Measurements from ENCODE around the gene COPG2.
A peak's percentile ranks its signal among the peaks of the same experiment; 100 is the strongest.
"Not testable (repeated sequence)": the region's sequence is repeated elsewhere in the genome, so short reads cannot be mapped to it uniquely, and the experiment has no call there.

Gene COPG2

GRCh38 chr7:130649004-130649790 is 19.4 kb downstream of the COPG2 start:
- DNase-seq = no peak

GRCh38 chr7:130648580-130648979 is 20.0 kb downstream of the COPG2 start:
- DNase-seq = no peak

- DNase-seq = no peak
Measured at GRCh38 chr7:130642383-130642782, 26.2 kb downstream of the COPG2 start.

DNA sequence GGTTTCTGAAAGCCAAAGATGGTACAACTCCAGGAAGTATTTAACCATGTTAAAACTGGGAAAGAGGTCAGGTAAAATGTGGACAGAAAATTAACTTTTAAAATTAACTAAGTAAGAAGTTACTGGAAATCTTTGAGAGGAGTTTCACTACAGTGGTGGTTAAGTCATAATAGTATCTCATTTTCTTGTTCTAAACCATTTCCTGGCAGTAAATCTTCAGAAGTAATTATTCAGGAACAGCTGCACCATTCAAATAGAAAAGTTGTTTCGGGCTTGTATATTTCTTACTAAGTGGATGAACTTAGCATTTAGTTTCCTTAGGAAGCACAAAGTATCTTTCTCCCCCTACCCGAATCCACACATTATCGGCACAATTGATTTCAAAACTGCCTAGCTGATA is 27.1 kb downstream of the COPG2 start:
- DNase-seq = no peak

- no peak for DNase-seq
Measured at GRCh38 chr7:130641040-130641439, 27.5 kb downstream of the COPG2 start.

- DNase-seq = no peak
Measured at GRCh38 chr7:130639388-130639787, 29.2 kb downstream of the COPG2 start.

- DNase-seq = no peak
Measured at GRCh38 chr7:130632111-130632510, 36.4 kb downstream of the COPG2 start.

- DNase-seq = no peak
Measured at GRCh38 chr7:130628901-130629300, 39.6 kb downstream of the COPG2 start.

DNA sequence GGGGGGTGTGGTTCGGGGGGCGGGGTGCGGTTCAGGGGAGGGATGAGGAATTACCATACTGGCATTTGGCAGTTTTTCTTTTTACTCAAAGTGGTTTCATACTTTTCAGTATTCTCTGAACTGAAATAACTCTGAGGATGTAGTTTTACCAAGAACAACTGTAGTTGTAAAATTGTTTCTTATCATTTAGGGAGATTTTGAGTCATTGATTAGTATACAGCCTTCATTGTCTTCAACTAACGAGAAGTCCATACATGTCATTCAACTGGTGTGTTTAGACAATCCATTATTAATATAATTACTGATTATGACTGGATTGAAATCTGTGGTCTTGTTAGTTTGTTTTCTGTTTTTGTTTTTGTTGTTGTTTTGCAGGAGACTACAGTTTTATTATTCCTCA is 40.8 kb downstream of the COPG2 start:
- DNase-seq = no peak

DNA sequence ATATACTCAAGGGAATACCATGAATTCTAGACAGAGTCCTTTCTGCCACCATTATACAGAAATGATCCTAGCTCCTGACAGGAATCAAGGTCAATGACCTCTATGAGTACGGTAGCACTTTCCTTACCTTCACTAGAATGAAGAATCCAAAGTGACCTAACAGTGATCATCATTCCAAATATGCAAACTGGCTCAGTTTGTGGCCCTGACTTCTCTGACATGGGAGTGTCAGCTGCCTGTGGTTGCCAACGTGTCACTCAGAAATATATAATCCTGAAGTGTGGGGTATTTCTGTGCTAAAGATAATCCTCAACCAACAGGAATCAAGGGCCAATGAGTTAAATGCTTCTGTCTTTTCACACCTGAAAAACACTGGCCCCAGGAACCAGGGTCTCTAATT is 45.7 kb downstream of the COPG2 start:
- DNase-seq = no peak

GRCh38 chr7:130615583-130615982 is 53.0 kb downstream of the COPG2 start:
- no peak for DNase-seq

GRCh38 chr7:130614449-130614848 is 54.1 kb downstream of the COPG2 start:
- no peak for DNase-seq

DNA sequence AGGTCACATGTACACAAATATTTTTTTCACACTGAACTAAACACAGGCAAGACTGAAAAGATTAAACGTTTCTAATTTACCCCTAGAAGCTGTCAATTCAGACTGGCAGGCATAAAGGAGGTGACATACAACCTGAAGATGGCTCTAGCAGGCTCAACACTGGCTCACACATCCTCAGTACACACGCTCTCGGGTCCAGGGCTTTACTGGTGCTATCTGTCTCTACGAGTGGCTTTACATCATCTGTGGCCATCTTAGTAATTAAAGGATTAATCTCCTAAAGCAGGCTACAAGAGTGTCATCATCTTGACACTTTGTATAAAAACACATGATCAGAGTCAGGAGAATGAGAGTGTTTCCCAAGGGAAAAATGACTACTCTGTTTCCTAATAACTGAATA is 57.3 kb downstream of the COPG2 start:
- no peak for DNase-seq

DNA sequence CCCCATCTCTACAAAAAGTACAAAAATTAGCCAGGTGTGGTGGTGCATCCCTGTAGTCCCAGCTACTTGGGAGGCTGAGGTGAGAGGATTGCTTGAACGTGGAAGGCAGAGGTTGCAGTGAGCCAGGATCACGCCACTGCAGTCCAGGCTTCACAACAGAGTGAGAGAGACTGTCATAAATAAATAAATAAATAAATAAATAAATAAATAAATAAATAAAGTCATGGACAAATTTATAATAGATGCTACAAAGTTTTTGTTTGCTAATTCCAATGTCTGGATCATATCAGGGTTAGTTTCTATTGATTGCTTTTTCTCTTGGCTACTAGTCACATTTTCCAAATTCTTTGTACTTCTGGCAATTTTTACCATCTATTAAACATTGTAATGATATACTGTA is 61.5 kb downstream of the COPG2 start:
- not testable (repeated sequence) for DNase-seq

DNA sequence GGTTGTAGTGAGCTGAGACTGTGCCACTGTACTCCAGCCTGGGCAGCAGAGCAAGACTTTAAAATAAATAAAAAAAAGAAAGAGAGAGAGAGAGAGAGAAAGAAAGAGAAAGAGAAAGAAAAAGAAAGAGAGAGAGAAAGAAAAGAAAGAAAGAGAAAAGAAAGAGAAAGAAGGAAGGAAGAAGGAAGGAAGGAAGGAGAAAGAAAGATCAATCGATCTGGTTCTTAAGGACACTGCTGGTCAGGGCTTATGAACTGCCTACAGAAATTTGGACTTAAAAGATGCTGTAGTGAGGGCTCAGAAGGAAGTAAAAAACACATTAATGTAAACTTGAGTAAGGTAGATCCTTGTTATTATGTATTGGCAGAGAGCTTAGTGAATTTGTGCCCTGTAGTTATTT is 62.4 kb downstream of the COPG2 start:
- no peak for DNase-seq

GRCh38 chr7:130598056-130598455 is 70.5 kb downstream of the COPG2 start:
- DNase-seq = no peak

DNA sequence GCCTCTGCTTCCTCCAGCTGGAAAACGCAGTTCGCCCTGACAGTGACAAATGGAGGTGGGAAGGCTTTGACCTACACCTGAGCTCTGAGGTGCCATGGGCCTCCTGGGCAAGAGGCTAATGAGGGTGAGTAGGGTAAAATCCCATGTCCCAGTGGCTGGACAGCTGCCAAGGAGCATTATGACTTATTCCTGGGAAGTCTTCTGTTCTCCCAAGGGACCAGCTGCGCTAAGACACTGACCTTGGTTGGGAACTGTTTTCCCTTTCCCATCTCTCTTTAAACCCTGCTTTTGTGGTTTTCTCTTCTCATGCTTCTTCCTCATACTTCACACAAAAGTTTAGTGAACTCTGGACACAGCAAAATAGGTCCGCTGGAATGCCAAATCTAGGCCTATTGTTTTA is 72.6 kb downstream of the COPG2 start:
- no peak for DNase-seq

DNA sequence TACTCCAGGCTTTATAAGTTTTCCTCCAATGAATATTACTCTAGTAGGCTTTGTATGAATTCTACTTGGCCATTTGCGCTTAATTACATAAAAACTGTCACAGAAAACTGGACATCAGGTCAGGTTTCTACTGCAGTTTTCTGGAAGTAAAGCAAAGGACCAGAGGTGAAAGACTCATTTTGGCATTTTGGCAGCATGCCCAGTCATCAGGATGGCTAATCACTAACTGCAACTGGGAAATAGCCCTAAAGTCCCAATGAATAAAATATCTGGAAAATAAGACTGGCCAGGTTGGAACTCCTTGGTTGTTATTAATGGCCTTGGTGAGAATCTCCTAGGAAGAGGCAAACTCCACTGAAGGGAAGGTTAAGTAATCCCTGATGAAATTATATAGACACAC is 75.5 kb downstream of the COPG2 start:
- DNase-seq = no peak

DNA sequence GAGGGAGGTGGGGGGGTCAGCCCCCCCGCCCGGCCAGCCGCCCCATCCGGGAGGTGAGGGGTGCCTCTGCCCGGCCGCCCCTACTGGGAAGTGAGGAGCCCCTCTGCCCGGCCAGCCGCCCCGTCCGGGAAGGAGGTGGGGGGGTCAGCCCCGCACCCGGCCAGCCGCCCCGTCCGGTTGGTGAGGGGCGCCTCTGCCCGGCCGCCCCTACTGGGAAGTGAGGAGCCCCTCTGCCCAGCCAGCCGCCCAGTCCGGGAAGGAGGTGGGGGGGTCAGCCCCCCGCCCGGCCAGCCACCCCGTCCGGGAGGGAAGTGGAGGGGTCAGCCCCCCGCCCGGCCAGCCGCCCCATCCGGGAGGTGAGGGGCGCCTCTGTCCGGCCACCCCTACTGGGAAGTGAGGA is 77.1 kb downstream of the COPG2 start:
- DNase-seq = not testable (repeated sequence)

GRCh38 chr7:130585932-130586331 is 82.6 kb downstream of the COPG2 start:
- not testable (repeated sequence) for DNase-seq

GRCh38 chr7:130575110-130575509 is 93.4 kb downstream of the COPG2 start:
- DNase-seq = not testable (repeated sequence)

- not testable (repeated sequence) for DNase-seq
Measured at GRCh38 chr7:130570144-130570543, 98.4 kb downstream of the COPG2 start.

GRCh38 chr7:130566898-130567280 is 101.7 kb downstream of the COPG2 start:
- DNase-seq = no peak

DNA sequence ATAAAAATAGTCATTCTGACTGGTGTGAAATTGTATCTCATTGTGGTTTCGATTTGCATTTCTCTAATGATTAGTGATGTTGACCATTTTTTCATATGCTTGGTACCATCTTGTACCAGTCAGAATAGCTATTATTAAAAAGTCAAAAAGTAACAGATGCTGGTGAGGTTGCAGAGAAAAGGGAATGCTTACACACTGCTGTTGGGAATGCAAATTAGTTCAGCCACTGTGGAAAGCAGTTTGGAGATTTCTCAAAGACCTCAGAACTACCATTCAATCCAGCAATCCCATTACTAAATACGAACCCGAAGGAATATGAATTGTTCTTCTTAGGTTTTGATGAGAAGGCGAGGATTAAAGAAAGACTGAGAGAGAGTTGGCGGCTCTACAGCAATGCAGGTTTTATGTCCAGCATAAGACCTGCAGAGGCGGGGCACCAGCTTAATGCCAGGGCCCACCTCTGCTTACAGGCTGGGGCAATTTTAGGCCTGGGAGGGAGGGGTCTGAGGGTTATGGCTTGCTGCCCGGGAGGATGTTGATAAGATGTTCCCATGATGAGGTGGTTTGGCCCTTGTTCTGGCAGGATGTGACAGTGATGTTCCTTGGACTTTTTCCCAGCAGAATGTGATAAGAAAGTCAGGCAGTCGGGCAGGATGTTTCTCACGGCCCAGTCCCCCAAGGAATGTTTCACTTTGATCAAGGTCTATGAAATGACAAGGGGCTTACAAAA is 102.2 kb downstream of the COPG2 start:
- DNase-seq = no peak

DNA sequence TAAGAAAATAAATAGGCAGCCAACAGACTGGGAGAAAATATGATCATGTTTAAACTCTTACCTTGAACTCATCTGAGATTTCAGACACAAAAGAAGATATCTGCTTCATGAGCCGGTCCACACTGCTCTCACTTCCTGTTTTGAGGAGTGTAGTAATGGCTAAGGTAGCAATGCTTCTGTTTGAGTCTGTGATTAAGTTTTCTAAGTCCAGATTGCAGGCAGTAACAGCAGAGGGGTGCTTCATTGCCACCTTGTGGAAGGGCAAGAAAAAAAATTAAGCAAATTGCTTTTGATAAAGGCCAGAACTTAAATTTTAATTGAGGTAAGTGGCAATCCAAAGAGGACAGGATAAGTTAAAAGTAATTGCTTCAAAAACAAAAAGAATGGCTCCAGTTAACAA is 107.6 kb downstream of the COPG2 start:
- peak; percentile 3 for DNase-seq
